DMS 273 (cell line): ENCODE results near the gene HTR3C.

Experiments
- DNase-seq: peaks from one replicate; lab custom pipeline; 2025; ENCODE audit not compliant: unreplicated experiment; lab: John Stamatoyannopoulos, UW

The HTR3C gene

DNA sequence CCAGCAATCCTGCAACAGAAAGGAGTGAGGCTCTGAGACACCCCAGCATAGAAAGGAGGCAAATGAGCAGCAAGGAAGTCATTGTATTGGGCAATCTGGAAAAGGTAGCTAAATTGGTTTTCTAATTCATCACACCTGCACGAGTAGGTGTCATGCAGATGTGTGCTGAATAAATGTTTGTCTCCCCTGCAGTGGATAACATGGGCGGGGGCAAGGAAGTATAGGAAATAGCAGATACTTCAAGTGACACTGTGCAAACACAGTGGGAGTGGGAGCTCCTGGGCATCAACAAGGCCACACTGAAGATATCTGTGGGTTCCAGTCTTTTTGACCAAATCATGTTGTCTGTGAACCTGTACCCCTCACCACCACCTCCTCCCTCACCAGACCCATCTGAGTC lies 29.6 kb downstream of the HTR3C start:
- DNase-seq = no peak

DNA sequence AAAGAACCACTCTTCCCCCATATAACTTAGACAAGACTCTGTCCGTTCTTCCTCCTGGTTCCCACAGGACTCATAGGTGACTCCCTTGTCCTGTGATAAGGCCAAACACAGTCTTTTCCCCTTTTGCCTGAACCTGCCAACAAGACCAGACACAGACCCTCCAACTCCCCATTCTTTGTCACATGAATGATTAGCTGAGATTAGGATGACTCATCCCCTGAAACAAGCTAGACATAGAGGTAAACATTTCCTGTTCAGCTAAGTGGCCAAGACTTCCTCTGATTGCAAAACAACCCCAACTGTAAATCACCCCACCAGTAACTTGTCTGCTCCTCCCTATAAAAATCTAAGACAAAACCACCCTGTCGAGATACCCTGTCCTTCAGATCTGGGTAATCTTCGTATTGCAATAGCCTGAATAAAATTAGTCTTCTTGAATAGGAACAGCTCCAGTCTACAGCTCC lies 32.6 kb downstream of the HTR3C start:
- DNase-seq = no peak

DNA sequence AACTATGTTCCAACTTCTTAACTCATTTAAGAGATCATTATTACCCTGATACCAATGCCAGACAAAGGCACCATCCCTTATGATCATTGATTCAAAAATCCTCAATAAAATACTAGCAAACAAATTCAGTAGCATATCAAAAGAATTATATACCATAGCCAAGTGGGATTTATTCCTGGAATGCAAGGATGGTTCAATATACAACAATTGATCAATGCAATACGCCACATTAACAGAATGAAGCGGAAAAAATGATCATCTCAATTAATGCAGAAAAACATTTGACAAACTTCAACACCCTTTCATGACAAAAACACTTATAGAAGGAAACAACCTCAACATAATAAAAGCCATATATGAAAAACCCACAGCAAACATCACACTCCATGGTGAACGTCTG lies 39.4 kb downstream of the HTR3C start:
- no peak for DNase-seq

DNA sequence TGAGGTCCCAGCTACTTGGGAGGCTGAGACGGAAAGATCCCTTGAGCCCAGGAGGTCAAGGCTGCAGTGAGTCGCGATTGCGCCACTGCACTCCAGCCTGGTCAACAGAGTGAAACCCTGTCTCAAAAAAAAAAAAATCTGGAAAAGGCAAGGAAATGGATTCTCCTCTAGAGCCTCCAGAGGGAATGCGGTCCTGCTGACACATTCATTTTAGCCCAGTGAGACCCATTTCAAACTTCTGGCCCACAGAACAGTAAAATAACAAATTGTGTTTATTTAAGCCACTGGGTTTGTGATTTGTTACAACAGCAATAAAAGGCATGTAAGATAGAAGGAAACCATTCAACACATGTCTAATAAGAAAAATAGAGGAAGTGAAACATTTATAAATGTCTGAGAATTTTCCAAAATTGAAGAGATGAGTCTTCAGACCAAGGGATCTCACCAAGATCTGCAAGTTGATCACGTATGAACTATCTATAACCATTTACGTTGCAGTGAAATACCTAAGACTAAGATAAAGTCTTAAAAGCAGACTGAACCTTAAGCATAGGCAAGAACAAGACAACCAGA lies 44.0 kb downstream of the HTR3C start, which contains the start of gene HTR3E:
Gene HTR3E (plus strand): TSS at position 254 of the 573 bp plus-strand sequence. CDS start 466 bp downstream, outside the sequence.
- DNase-seq = no peak

DNA sequence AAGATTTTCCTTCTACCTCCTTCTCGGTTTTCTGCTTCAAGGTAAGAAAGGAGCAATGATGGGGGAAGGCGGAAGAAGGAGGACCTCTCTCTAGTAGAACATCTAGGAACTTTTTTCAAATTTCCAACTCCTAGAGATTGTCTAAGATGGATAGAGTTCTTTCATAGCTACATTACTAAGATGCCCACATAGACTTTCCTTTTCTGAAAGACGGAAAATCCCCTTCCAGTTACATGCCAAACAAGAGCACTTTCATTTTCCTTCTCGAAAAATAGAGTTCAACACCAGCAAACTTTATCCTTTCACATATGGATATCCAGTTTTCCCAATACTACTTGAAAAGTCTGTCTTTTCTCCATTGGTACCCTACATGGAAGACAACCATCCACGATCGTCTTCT lies 44.7 kb downstream of the HTR3C start:
- no peak for DNase-seq

DNA sequence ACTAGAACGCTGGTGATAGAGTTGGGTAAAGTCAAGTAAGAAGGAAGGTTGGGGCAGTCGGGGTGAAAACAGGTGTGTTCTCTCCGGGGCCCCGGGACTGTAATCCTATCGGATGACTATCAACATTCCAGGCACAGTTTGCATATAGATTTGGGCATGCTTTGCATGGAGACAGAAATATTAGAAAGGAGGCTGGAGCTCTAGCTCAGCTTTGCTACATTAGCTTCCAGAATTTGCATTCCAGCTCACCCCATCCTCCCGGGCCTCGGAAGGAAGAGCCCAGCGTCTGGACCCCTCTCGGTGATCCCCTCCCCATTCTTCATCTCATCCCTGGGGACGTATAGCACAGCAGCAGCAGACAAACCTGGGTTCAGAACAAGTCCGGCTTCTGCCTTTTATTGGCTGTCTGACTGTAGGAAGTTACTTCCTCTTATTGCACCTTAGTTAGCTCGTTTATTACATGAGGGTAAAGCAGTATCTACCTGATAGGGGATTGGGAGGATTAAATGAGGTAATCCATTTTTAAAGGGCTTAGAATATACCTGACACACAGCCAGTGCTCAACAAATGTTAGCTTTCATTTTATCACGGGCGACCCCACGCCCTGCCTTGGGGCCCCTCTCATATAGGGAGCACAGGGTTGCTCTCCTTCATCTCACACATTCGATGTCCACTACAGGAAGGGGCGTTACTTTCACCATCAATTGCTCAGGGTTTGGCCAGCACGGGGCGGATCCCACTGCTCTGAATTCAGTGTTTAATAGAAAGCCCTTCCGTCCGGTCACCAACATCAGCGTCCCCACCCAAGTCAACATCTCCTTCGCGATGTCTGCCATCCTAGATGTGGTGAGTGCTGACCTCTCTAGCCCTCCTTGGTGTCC lies 47.2 kb downstream of the HTR3C start:
- DNase-seq = peak; percentile 19
